NT2/D1 (cell line): Measurements from ENCODE around the gene FEZF1.
A peak's percentile ranks its signal among the peaks of the same experiment; 100 is the strongest.

ENCODE experiments used
- DNase-seq: peaks from one replicate; pipeline ENCODE4 v3.0.0-alpha.2; 2011; ENCODE audit warnings: low read depth, low spot score
- H3K27me3 ChIP-seq: 2 replicates; pipeline ENCODE4 v1.6.0; 2011; ENCODE audit warnings: mild to moderate bottlenecking; ENCODE audit not compliant: insufficient read length, insufficient read depth
- H3K36me3 ChIP-seq: 2 replicates; pipeline ENCODE4 v1.6.1; 2011; ENCODE audit warnings: mild to moderate bottlenecking, low read length, mixed read lengths; ENCODE audit not compliant: insufficient read depth, insufficient read length
- H3K4me1 ChIP-seq: 2 replicates; pipeline ENCODE4 v1.5.1; 2011; ENCODE audit not compliant: insufficient read depth, insufficient read length
- H3K4me3 ChIP-seq: 2 replicates; pipeline ENCODE4 v1.5.1; 2011; ENCODE audit warnings: low read depth; ENCODE audit not compliant: insufficient read length
- H3K9ac ChIP-seq: 2 replicates; pipeline ENCODE4 v1.6.0; 2011; ENCODE audit warnings: low read depth; ENCODE audit not compliant: insufficient read length
- H3K9me3 ChIP-seq: 2 replicates; pipeline ENCODE4 v1.5.1; 2011; ENCODE audit warnings: mild to moderate bottlenecking, low read length; ENCODE audit not compliant: insufficient read depth
- SUZ12 ChIP-seq: IDR thresholded peaks from 2 replicates; pipeline ENCODE4 v1.6.1; 2011; ENCODE audit not compliant: insufficient read length, insufficient read depth; ENCODE audit errors: extremely low read depth
- YY1 ChIP-seq: IDR thresholded peaks from 2 replicates; pipeline ENCODE4 v1.6.1; 2011; ENCODE audit not compliant: insufficient read length, insufficient read depth
- ZNF274 ChIP-seq: IDR thresholded peaks from 2 replicates; pipeline ENCODE4 v1.6.1; 2011; ENCODE audit warnings: mild to moderate bottlenecking, low read depth, low read length

The FEZF1 gene

DNA sequence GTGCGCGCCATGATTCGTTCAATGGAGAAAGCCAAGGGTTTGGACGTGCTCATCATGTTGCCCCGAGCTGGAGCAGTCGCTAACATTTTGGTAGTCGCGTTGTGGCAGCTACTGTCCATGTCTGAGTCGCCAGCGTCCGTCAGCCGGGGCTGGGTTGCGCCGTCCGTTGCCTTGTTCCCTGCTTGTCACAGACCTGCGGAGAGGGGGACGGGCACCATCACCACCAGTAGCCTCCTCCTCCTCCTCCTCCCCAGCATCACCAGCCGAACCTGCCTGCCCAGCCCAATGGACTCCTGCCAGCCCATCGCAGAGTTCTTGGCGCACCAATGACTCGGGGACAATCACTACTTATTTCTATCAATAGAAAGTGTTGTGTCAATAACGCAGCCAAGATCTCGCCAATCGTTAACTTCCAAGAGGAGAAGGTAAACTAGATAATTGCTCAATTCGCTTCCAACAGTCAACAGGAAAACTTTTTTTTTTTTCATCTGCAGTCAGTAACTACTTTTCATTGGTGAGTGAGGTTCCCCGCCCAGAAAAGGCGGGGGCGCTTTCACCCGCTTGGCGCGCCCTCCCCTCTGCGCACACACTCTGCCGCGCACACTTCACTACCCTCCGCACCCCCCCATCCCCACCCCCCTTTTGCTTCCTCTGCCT, at the start of gene FEZF1:
Gene FEZF1 (minus strand): TSS at position 432 of the 657 bp plus-strand sequence. CDS start 313 bp downstream, at position 119.
- peak within 1 kb of the TSS; percentile 32 for H3K4me3 ChIP-seq
- H3K27me3 ChIP-seq = peaks cover 100% of the 10 kb centered on the region
- no peaks in the 10 kb centered on the region for H3K9me3 ChIP-seq
- no peak for DNase-seq
- peaks cover 17% of the 10 kb centered on the region for H3K4me1 ChIP-seq
- peak within 1 kb of the TSS; percentile 64 for H3K9ac ChIP-seq
- no peak for TF ChIP-seq ZNF274
- TF ChIP-seq SUZ12 = peak; percentile 60
- no peaks in the 10 kb centered on the region for H3K36me3 ChIP-seq

DNA sequence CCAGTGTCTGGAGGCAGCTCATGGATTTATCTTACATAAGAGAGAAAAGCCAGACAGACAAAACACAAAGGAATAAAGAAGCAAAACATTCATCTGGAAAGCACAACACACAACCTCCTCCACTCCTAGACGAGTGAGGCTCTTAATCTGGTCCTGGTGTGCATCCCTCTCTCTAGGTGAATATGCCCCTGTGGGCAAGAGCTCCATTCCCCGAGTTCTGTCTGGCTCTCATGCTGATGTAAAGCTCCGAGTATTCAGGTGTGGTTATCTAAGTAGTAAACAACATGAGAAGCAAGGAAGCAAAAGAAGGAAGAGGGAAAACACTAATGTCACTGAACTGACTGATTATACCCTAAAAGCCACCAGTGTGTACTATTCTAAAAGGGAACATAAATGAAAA, 47.9 kb upstream of the FEZF1 start:
- Histone ChIP-seq H3K4me3 (no peak overlapping the region), H3K36me3 (no peaks in the 10 kb centered on the region), H3K4me1 (no peaks in the 10 kb centered on the region), H3K9me3 (no peaks in the 10 kb centered on the region), H3K27me3 (no peaks in the 10 kb centered on the region), H3K9ac (no peak overlapping the region)
- no peak for DNase-seq
- TF ChIP-seq ZNF274 (no peak), SUZ12 (no peak), YY1 (no peak)

GRCh38 chr7:122350701-122351100, 46.2 kb upstream of the FEZF1 start:
- no peak for DNase-seq
- no peaks in the 10 kb centered on the region for H3K9me3 ChIP-seq
- no peaks in the 10 kb centered on the region for H3K27me3 ChIP-seq
- no peak overlapping the region for H3K4me3 ChIP-seq
- H3K4me1 ChIP-seq = no peaks in the 10 kb centered on the region
- TF ChIP-seq ZNF274 (no peak), YY1 (no peak), SUZ12 (no peak)
- no peaks in the 10 kb centered on the region for H3K36me3 ChIP-seq
- H3K9ac ChIP-seq = no peak overlapping the region

GRCh38 chr7:122344303-122344620, 39.7 kb upstream of the FEZF1 start:
- Histone ChIP-seq H3K4me3 (no peak overlapping the region), H3K9me3 (no peaks in the 10 kb centered on the region), H3K4me1 (no peaks in the 10 kb centered on the region), H3K36me3 (no peaks in the 10 kb centered on the region), H3K27me3 (no peaks in the 10 kb centered on the region), H3K9ac (no peak overlapping the region)
- DNase-seq = no peak
- no peak for TF ChIP-seq ZNF274
- TF ChIP-seq SUZ12 = no peak

GRCh38 chr7:122343601-122344302, 39.2 kb upstream of the FEZF1 start:
- no peaks in the 10 kb centered on the region for H3K9me3 ChIP-seq
- no peaks in the 10 kb centered on the region for H3K36me3 ChIP-seq
- no peaks in the 10 kb centered on the region for H3K4me1 ChIP-seq
- TF ChIP-seq YY1 (no peak), SUZ12 (no peak), ZNF274 (no peak)
- DNase-seq = no peak
- H3K27me3 ChIP-seq = no peaks in the 10 kb centered on the region
- H3K9ac ChIP-seq = no peak overlapping the region
- no peak overlapping the region for H3K4me3 ChIP-seq

DNA sequence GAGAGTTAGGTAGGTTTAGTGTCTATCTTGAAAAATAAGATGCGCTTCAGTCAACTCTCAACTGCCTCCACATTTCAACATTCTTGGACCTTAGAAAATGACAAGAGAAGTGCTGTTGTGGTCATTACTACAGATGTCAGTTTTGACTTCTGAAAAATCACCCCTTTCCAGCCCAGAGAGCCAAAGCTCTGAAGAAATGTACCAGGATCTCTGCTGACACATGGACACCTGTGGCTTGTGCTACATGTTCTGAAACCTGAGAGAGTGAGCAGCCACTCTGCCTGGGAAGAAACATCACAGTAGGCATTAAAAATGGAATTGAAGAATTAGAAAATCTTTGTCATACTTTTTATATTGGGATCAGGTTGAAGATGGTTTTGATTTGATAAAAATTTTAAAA, 35.9 kb upstream of the FEZF1 start:
- Histone ChIP-seq H3K27me3 (no peaks in the 10 kb centered on the region), H3K4me3 (no peak overlapping the region), H3K36me3 (no peaks in the 10 kb centered on the region), H3K4me1 (no peaks in the 10 kb centered on the region), H3K9ac (no peak overlapping the region), H3K9me3 (no peaks in the 10 kb centered on the region)
- no peak for TF ChIP-seq ZNF274
- TF ChIP-seq YY1 = no peak
- TF ChIP-seq SUZ12 = no peak
- no peak for DNase-seq

- Histone ChIP-seq H3K4me3 (no peak overlapping the region), H3K4me1 (no peaks in the 10 kb centered on the region), H3K9me3 (no peaks in the 10 kb centered on the region), H3K9ac (no peak overlapping the region), H3K27me3 (no peaks in the 10 kb centered on the region), H3K36me3 (no peaks in the 10 kb centered on the region)
- DNase-seq = no peak
- TF ChIP-seq ZNF274 (no peak), YY1 (no peak)
These were observed 34.8 kb upstream of the FEZF1 start for GRCh38 chr7:122339145-122339904.
